Activated CD4-positive, alpha-beta T cell treated with anti-CD3 and anti-CD28 coated beads, Interleukin-2, amount 50 U/mL, for 48 hours (primary cell): ENCODE data around the gene TMCC2.
A peak's percentile ranks its signal among the peaks of the same experiment; 100 is the strongest.
"Not testable (repeated sequence)": the region's sequence is repeated elsewhere in the genome, so short reads cannot be mapped to it uniquely, and the experiment has no call there.

Experiments used
- DNase-seq, 2 experiments: peaks; one replicate each; pipeline ENCODE4 v3.0.0-alpha.2; 2020

The TMCC2 gene

DNA sequence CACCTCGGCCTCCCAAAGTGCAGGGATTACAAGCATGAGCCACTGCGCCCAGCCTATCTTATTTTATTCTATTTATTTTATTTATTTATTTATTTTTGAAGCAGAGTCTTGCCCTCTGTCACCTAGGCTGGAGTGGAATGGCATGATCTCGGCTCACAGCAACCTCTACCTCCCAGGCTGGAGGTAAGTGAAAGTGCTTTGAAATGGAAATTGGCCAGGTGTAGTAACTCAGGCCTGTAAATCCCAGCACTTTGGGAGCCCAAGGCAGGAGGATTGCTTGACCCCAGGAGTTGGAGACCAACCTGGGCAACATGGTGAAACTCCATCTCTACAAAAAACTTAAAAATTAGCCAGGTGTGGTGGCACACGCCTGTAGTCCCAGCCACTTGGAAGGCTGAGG lies 11.2 kb upstream of the TMCC2 start:
- DNase-seq: no peak

DNA sequence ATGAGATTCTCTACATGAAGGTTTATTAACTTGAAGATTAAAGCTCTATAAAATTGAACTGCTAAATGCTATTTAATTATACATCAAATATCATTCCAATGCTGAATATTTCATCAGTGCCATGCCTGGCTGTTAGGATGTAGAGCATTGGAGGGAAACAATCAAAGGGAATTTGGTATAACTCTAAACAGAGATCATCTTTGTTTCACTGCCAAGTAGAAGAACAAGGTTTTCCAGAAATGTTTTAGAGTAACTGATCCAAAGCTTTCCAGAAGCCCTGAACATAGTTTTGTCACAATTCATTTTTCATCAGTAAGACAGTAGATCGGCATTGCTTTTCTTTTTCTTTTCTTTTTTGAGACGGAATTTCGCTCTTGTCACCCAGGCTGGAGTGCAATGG lies 10.3 kb upstream of the TMCC2 start:
- DNase-seq: no peak

- DNase-seq: no peak
These were observed 7.3 kb upstream of the TMCC2 start for GRCh38 chr1:205220421-205220820.

- DNase-seq: no peak
These were observed 3.0 kb upstream of the TMCC2 start for GRCh38 chr1:205224736-205225135.

- DNase-seq: no peak
These were observed 1.6 kb upstream of the TMCC2 start for GRCh38 chr1:205225901-205226765.

DNA sequence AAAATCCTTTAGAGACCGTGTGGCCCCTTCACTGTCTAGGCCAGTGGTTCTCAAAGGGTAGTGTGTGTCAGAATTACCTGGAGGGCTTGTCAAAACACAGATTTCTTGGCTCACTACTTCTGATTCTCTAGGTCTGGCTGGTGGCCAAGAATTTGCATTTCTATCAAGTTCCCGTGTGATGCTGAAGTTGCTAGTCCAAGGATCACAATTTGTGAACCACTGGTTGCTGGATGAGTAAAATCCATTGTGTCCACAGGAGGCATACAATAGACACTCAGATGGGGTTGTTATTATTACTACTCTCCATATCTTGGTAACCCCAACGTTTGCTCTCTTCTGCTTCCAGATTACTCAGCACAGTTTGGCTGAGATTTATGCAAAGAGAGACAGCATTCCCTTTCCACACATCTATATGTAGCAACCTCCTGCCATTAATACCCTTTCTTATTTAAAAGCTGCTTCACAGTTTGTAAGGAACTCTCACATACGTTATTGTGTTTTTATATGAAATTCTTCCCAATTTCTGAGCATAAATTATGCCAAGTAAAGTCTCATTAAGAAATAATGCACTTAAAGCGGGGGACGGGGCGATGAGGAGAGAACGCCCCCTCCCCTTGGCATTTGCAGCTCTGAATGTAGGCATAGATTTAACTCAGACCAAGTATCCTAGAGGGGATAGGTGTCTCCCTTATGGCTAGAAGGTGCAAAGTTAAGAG lies 720 bp upstream of the TMCC2 start:
- DNase-seq: no peak

DNA sequence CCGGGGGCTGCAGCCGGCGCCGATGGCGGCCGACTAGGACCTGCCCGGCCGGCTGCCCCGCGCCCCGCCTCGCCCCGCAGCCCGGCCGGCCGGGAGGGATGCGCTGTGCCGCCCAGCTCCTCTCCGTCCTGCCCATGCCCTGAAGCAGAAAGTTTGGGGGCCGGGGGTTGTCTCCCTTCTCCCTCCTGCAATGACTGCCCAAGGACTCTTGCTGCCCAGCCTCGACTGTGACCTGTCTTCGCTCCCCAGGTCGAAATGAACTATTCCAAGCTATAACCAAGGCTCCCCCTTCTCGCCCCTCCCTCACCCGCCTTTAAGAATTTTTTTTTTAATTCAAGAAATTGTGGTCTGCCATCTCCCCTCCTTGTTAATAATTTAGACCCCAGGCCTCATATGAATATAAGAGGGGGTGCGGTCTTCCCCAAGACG lies 361 bp downstream of the TMCC2 start:
- DNase-seq: peak in 1 of 2 experiments; percentile 26

GRCh38 chr1:205229399-205229871 lies 1.7 kb downstream of the TMCC2 start:
- DNase-seq: peak; percentile 63 to 78

- no peak for DNase-seq
These were observed 2.4 kb downstream of the TMCC2 start for GRCh38 chr1:205229916-205230700.

GRCh38 chr1:205230982-205231381 lies 3.2 kb downstream of the TMCC2 start:
- DNase-seq: no peak

DNA sequence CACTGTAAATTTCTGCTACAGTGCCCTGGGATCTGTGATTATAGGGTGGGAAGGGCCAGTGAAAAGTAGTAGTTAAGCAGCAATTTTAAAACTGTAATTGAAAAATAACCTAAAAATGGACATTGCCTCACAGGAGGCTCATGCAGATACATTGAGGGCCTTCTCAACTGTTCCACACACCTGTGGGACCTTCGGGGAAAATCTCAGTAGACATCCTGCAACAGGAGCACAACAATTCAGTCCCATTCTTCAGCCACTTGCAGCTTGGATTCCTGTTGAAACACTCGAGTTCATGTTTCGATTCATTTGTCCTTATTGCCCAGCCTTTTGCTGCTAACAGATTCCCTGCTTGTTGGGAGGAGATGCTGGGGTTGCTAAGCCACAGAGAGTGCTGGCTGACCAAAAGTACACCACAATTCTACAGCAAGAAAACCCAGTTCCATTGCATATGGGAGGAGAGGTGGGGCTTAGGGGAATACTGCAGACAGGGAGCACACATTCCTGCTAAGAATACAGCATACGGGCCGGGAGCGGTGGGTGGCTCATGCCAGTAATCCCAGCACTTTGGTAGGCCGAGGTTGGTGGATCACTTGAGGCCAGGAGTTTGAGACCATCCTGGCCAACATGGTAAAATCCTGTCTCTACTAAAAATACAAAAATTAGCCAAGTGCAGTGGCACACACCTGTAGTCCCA lies 4.5 kb downstream of the TMCC2 start:
- DNase-seq: no peak

DNA sequence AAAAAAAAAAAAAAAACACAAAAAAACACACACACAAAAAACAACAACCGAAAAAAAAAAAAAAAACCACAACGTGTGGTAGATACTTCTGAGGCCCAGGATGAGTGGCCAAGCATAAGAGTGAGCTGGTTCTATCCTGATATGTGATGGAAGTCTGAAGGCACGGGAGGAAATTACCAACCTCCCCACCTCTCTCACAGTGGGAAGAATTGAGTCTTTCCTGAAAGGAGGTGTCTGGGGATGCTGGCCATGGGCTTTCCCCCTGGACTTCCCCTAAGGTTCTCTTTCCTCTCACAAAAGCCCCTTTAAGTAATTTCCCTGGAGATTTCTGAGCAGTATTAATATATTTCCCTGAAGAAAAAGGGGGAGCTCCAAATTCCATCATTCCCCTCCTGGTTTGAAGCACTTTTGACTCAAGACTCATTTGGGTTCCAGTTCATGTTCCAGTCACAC lies 5.2 kb downstream of the TMCC2 start:
- peak in 1 of 2 experiments; percentile 26 for DNase-seq

DNA sequence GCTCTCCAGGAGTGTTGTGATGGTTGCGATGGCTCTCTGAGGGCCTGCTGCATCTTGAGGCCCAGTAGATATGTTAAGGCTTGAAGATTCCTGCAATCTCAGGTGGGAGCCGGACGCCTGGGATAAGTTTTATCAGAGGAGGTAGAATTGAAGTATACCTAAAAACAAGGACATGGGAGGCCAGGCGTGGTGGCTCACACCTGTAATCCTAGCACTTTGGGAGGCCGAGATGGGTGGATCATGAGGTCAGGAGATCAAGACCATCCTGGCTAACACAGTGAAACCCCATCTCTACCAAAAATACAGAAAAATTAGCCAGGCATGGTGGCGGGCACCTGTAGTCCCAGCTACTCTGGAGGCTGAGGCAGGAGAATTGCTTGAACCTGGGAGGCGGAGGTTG lies 6.2 kb downstream of the TMCC2 start:
- DNase-seq: not testable (repeated sequence)

- no peak for DNase-seq
These were observed 8.2 kb downstream of the TMCC2 start for GRCh38 chr1:205235951-205236350.

- DNase-seq: no peak
These were observed 8.8 kb downstream of the TMCC2 start for GRCh38 chr1:205236526-205236925.

DNA sequence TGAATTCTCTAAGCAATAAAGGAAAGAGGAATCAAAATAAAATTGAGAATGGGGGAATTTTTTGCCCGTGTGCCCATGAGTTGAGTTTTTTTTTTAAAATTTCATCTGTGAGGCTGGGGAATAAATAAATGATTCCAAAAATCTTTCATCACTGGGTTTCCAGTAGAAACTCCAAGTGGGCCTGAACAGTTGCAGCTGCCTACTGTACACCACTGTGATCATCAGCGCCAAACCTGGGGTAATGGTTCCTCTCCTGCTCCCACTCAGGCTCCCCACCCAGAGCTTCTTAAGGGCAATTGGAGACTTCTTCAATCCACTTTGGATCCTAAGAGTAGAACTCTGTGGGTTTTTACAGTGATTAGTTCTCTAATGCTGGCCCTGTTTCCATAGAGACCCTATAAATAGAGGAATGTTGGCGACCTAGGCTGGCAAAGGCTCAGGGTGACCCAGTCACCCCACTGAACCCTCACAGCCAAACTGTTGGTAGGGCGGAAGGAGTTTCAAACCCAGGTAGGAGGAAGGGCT lies 9.3 kb downstream of the TMCC2 start:
- no peak for DNase-seq

GRCh38 chr1:205237526-205238484 lies 10.1 kb downstream of the TMCC2 start:
- peak; percentile 68 to 77 for DNase-seq

GRCh38 chr1:205239078-205239477 lies 11.3 kb downstream of the TMCC2 start:
- DNase-seq: no peak

DNA sequence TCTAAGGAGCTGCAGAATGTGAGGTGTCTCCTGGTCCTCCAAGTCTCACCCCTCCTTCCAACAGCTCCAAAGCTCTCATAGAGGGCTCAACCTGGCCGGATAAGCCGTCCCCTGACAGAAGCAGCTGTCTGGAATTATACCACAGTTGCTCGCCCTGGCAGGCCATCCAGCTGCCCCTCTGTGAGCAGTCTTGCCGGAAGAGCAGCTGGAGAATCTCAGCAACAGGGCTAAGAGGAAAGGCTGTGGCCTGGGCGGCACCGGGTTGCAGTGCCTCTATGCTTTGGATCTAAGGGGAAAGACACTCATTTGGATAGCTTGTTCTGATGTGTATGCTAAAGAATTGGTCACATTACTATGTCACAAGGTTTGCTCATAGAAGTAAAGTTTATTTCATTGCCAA lies 12.4 kb downstream of the TMCC2 start:
- DNase-seq: no peak

DNA sequence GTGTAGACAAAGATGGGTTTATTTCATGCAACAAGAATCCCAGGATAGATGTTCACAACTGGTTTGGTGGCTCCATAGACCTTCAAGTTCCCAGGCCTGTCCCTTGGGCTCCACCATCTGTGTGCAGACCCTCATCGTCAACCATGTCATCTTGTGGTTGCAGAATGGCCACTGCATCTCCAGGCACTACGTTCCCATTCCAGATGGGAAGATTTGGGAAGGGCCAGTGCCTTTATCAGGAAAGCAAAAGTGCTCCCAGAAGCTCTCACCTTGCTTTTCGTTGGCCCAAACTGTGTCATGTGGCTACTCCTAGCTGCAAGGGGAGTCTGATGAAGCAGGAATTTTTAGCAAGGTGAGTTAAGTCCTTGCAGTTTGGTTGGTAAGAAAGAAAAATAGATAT lies 12.8 kb downstream of the TMCC2 start:
- DNase-seq: no peak
